Gastroesophageal sphincter (tissue), 4 donors: ENCODE results near the gene AGTPBP1. TPM values are rescaled to one million over a fixed set of nuclear protein-coding genes. Genes with fewer than 3 reads are reported as not detected.

Experiments used
- ATAC-seq: fragments of 150-250 bp; one replicate; pipeline ENCODE4 v1.9.1; 2016; ENCODE audit warnings: mild to moderate bottlenecking, moderate library complexity
- H3K27ac ChIP-seq, 4 donors: fragments of 200-600 bp; sonication (generic) in 3 of 4; 1 replicate in 3 of 4; 2 replicates in 1 of 4; pipeline ENCODE4 v1.5.1; 2016 to 2019
- H3K27me3 ChIP-seq: fragments of 200-600 bp; sonication (generic); one replicate; pipeline ENCODE4 v1.5.1; 2019
- H3K36me3 ChIP-seq, 2 donors: fragments of 200-600 bp; sonication (generic); one replicate each; pipeline ENCODE4 v1.5.1; 2019; ENCODE audit warnings: control low read depth in 1 of 2
- H3K4me1 ChIP-seq, 3 donors: fragments of 200-600 bp; sonication (generic); 1 replicate in 2 of 3; 2 replicates in 1 of 3; pipeline ENCODE4 v1.5.1; 2016 to 2019; ENCODE audit warnings: control low read depth in 2 of 3
- H3K4me3 ChIP-seq, 2 donors: fragments of 200-600 bp; sonication (generic); one replicate each; pipeline ENCODE4 v1.5.1; 2019; ENCODE audit warnings: mild to moderate bottlenecking in 1 of 2, moderate library complexity in 1 of 2
- H3K9me3 ChIP-seq, 3 donors: fragments of 200-600 bp; sonication (generic); one replicate each; pipeline ENCODE4 v1.5.1; 2017 to 2019; ENCODE audit warnings: control low read depth in 2 of 3
- EP300 ChIP-seq: sonication (generic); formaldehyde crosslinking; IDR thresholded peaks from one replicate; pipeline ENCODE4 v1.6.1; 2017; ENCODE audit warnings: antibody characterized with exemption, mild to moderate bottlenecking
- POLR2A ChIP-seq, 2 donors: fragments of 450-650 bp; IDR thresholded peaks; one replicate each; pipeline ENCODE4 v1.6.1; 2017; ENCODE audit warnings: antibody characterized with exemption in 2 of 2, mild to moderate bottlenecking in 2 of 2, moderate library complexity in 1 of 2
- POLR2AphosphoS5 ChIP-seq: sonication (generic); formaldehyde crosslinking; IDR thresholded peaks from one replicate; pipeline ENCODE4 v1.6.1; 2017; ENCODE audit warnings: antibody characterized with exemption
- WGBS, 2 donors: methylation state at CpG; one replicate each; pipeline ENCODE4 v1.1.5; 2018; ENCODE audit warnings: low coverage in 1 of 2; 5-methylcytosine and 5-hydroxymethylcytosine counted together
- total RNA-seq, 4 donors: library from RNA; depleted of rRNA; stranded (reverse); fragments of >200 nt; gene quantifications; one replicate each; pipeline ENCODE4 v1.1.0, GENCODE V29; 2016
- TF ChIP-seq, protein P1 (sequence below), 4 experiments: fragments of 200-600 bp in 2 of 4; fragments of 450-650 bp in 2 of 4; sonication (generic) in 1 of 4; IDR thresholded peaks; one replicate each; pipeline ENCODE4 v1.5.1; 2017 to 2019; ENCODE audit warnings: antibody characterized with exemption in 4 of 4, mild to moderate bottlenecking in 2 of 4, moderate library complexity in 2 of 4

AGTPBP1 gene
- total RNA-seq, 4 donors from 2014 or later: 15.3 to 29.7 (median 19.1) TPM

DNA sequence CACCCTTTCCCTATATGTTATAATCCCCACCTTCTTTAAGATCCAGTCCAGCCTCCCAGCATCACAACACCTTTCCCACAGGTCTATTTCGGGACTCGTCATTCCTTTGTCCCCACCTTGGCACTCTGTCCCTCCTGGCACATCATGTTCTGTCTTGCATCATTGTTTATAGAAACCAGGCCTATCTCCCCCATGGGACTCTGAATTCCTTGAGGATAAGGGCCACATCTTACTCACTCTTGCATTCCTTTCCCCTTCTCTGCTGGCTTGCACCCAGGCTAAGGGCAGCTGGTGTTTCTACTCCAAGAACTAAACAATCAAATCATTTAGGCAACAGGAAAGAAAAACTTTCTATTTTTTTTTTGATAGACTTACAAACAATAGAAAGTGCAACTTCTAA lies 205.7 kb downstream of the AGTPBP1 start:
- Histone ChIP-seq H3K27ac (no peak overlapping the region), H3K36me3 (no peaks in the 10 kb centered on the region), H3K27me3 (no peaks in the 10 kb centered on the region), H3K9me3 (no peaks in the 10 kb centered on the region), H3K4me1 (no peaks in the 10 kb centered on the region), H3K4me3 (no peak overlapping the region)
- ATAC-seq: peak; percentile 16
- TF ChIP-seq POLR2AphosphoS5: peak; percentile 36
- TF ChIP-seq EP300: no peak
- WGBS, 2 donors: 30 to 53% methylated on average over 2 of the region's 2 CpGs

DNA sequence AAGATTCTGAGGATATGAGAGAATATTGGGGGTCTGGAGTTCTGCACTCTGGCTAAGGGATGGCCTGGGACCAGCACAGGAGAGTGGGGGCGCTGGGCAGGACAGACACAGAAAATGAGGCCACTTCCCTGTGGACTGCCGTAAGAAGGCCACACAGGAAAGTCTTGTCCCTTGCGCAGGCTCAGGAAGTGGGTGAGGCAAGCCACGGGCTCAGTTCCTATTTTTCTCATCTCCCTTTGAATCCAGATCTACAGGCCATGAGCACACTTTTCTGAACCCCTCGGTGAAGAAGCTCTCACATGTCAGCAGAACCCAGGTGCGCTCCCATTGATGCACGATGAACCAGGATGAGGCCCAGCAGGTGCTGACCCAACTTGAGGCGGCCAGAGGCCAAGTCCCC lies 207.4 kb downstream of the AGTPBP1 start:
- Histone ChIP-seq H3K27ac (no peak overlapping the region), H3K36me3 (no peaks in the 10 kb centered on the region), H3K9me3 (no peaks in the 10 kb centered on the region), H3K4me1 (no peaks in the 10 kb centered on the region), H3K27me3 (no peaks in the 10 kb centered on the region), H3K4me3 (no peak overlapping the region)
- 84 to 94% methylated on average over 3 to 6 of the region's 8 CpGs for WGBS, 2 donors
- TF ChIP-seq EP300 (no peak), POLR2A (IDR thresholded peaks at IDR 0.05) (no peak), POLR2AphosphoS5 (no peak)
- TF ChIP-seq, protein P1, sequence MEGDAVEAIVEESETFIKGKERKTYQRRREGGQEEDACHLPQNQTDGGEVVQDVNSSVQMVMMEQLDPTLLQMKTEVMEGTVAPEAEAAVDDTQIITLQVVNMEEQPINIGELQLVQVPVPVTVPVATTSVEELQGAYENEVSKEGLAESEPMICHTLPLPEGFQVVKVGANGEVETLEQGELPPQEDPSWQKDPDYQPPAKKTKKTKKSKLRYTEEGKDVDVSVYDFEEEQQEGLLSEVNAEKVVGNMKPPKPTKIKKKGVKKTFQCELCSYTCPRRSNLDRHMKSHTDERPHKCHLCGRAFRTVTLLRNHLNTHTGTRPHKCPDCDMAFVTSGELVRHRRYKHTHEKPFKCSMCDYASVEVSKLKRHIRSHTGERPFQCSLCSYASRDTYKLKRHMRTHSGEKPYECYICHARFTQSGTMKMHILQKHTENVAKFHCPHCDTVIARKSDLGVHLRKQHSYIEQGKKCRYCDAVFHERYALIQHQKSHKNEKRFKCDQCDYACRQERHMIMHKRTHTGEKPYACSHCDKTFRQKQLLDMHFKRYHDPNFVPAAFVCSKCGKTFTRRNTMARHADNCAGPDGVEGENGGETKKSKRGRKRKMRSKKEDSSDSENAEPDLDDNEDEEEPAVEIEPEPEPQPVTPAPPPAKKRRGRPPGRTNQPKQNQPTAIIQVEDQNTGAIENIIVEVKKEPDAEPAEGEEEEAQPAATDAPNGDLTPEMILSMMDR (IDR thresholded peaks at IDR 0.05): no peak
- no peak for ATAC-seq

DNA sequence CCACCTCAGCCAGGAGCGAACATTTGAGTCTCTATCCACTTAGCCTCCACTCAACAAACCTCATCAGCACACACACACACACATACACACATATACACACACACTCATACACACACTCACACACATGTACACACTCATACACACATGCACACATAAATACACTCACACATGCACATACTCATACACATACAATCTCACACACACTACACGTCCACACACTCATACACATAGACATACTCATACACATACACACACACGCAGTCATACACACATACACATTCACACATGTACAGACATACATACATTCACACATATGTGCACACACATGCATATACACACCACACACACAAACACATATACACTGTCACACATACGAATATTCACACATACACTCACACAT lies 208.2 kb downstream of the AGTPBP1 start:
- Histone ChIP-seq H3K4me1 (no peaks in the 10 kb centered on the region), H3K27me3 (no peaks in the 10 kb centered on the region), H3K36me3 (no peaks in the 10 kb centered on the region), H3K27ac (no peak overlapping the region), H3K4me3 (no peak overlapping the region), H3K9me3 (no peaks in the 10 kb centered on the region)
- TF ChIP-seq EP300 (no peak), POLR2AphosphoS5 (no peak), POLR2A (IDR thresholded peaks at IDR 0.05) (no peak)
- TF ChIP-seq, protein P1 (IDR thresholded peaks at IDR 0.05): no peak
- 93% methylated on average over 4 of the region's 4 CpGs for WGBS, 2 donors
- ATAC-seq: no peak

DNA sequence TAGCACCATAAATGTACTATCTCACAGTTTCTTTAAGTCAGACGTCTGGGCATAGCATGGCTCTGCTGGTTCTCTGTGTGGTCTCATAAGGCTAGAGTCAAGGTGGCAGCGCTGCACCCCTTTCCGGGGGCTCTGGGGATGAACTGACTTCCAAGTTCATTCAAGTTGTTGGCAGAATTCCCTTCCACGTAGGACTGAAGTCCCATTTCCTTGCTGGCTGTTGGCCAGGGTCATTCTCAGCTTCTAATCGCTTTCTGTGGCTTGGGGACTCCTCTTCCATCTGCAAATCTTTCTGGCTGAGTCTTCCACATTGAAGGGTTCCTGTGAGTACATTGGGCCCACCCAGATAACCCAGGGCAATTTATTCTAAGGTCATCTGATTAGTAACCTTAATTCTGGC lies 211.0 kb downstream of the AGTPBP1 start:
- 53 to 59% methylated on average over 4 to 5 of the region's 5 CpGs for WGBS, 2 donors
- H3K27ac ChIP-seq: no peak overlapping the region
- no peaks in the 10 kb centered on the region for H3K36me3 ChIP-seq
- no peak overlapping the region for H3K4me3 ChIP-seq
- peaks cover under 1% of the 10 kb centered on the region for H3K27me3 ChIP-seq
- no peak for ATAC-seq
- peaks cover 0 to 9% (median 0%) of the 10 kb centered on the region in 3 donors for H3K9me3 ChIP-seq
- no peaks in the 10 kb centered on the region for H3K4me1 ChIP-seq
- TF ChIP-seq, protein P1 (IDR thresholded peaks at IDR 0.05): no peak
- TF ChIP-seq POLR2AphosphoS5: no peak
- no peak for TF ChIP-seq EP300
- TF ChIP-seq POLR2A (IDR thresholded peaks at IDR 0.05): no peak

DNA sequence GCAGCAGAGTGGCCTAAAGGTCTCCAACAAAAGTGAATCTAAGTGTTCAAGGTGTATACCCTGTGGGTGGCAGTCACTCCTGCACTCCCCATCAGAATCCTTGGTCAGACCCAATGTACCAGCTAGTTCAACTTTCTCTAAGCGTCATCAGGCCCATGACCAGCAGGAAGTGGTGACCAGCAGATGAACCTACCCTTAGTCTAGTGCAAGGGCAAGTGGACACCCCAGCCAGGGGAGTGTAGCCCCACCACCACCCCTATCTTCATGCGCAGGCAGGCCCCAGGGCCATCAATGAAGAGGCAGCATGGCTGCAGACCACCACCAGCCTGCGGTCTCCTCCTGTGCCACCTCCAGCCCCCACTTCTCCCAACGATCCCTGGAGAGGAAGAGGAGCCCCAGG lies 213.1 kb downstream of the AGTPBP1 start:
- H3K4me3 ChIP-seq: no peak overlapping the region
- TF ChIP-seq POLR2AphosphoS5: no peak
- TF ChIP-seq, protein P1 (IDR thresholded peaks at IDR 0.05): no peak
- TF ChIP-seq EP300: no peak
- TF ChIP-seq POLR2A (IDR thresholded peaks at IDR 0.05): no peak
- no peaks in the 10 kb centered on the region for H3K4me1 ChIP-seq
- ATAC-seq: peak; percentile 47
- whole genome bisulfite sequencing, 2 donors: 83% methylated on average over 2 of the region's 4 CpGs; no CpG with 5 or more reads in 1 of the 2 donors
- H3K36me3 ChIP-seq: no peaks in the 10 kb centered on the region
- H3K27ac ChIP-seq: peak overlapping the region in 2 of 4 donors; percentile 4 to 51
- H3K27me3 ChIP-seq: peaks cover 20% of the 10 kb centered on the region
- H3K9me3 ChIP-seq: peaks cover 0 to 9% (median 0%) of the 10 kb centered on the region in 3 donors
